Keratinocyte (primary cell): ENCODE data around the gene DENND10. TPM values are rescaled to one million over a fixed set of nuclear protein-coding genes. Genes with fewer than 3 reads are reported as not detected.

Source experiments
- DNase-seq: peaks from one replicate; pipeline ENCODE4 v3.0.0-alpha.2; 2011; ENCODE audit warnings: low read depth, missing footprints, low spot score
- FAIRE-seq: peaks from 2 replicates; lab custom pipeline; 2011; peaks lifted over from hg19 to GRCh38; lab: Jason Lieb, UNC
- H2AFZ ChIP-seq: 2 replicates; pipeline ENCODE4 v1.6.0; 2012; ENCODE audit warnings: low read length, control low read depth, inconsistent platforms; ENCODE audit not compliant: control insufficient read depth
- H3K27ac ChIP-seq: 2 replicates; pipeline ENCODE4 v1.5.1; 2011; ENCODE audit warnings: low read length; ENCODE audit not compliant: control insufficient read depth, insufficient read depth
- H3K27me3 ChIP-seq: 3 replicates; pipeline ENCODE4 v1.6.0; 2011; ENCODE audit warnings: low read length; ENCODE audit not compliant: control insufficient read depth, insufficient read depth; ENCODE audit errors: extremely low read depth
- H3K36me3 ChIP-seq, 2 experiments: 2 replicates in 1 of 2; 3 replicates in 1 of 2; pipeline ENCODE4 v1.5.1; 2011; ENCODE audit warnings: low read length in 2 of 2, mild to moderate bottlenecking in 1 of 2; ENCODE audit not compliant: control insufficient read depth in 2 of 2, insufficient read depth in 2 of 2; ENCODE audit errors: extremely low read depth in 1 of 2
- H3K4me1 ChIP-seq: 3 replicates; pipeline ENCODE4 v1.5.1; 2011; ENCODE audit warnings: low read length; ENCODE audit not compliant: control insufficient read depth, insufficient read depth; ENCODE audit errors: extremely low read depth
- H3K4me2 ChIP-seq: 3 replicates; pipeline ENCODE4 v1.6.0; 2011; ENCODE audit warnings: low read depth, low read length; ENCODE audit not compliant: control insufficient read depth, insufficient read depth; ENCODE audit errors: extremely low read depth
- H3K4me3 ChIP-seq, 3 experiments: fragments of 200-600 bp in 1 of 3; sonication (generic) in 1 of 3; 2 replicates in 2 of 3; 3 replicates in 1 of 3; pipeline ENCODE4 v1.5.1; 2011 to 2016; ENCODE audit warnings: low read length in 3 of 3, mild to moderate bottlenecking in 3 of 3, control low read depth in 2 of 3, inconsistent platforms in 1 of 3, low read depth in 1 of 3, mixed read lengths in 1 of 3, mixed run types in 1 of 3, moderate library complexity in 1 of 3; ENCODE audit not compliant: control insufficient read depth in 2 of 3, insufficient read depth in 2 of 3; ENCODE audit errors: extremely low read depth in 1 of 3
- H3K79me2 ChIP-seq: 2 replicates; pipeline ENCODE4 v1.6.0; 2012; ENCODE audit warnings: low read length; ENCODE audit not compliant: control insufficient read depth, insufficient read depth
- H3K9ac ChIP-seq: 3 replicates; pipeline ENCODE4 v1.6.0; 2011; ENCODE audit warnings: low read length; ENCODE audit not compliant: control insufficient read depth, insufficient read depth; ENCODE audit errors: extremely low read depth
- H3K9me1 ChIP-seq: 3 replicates; pipeline ENCODE4 v1.6.0; 2011; ENCODE audit warnings: low read length; ENCODE audit not compliant: control insufficient read depth, insufficient read depth; ENCODE audit errors: extremely low read depth
- H3K9me3 ChIP-seq: 2 replicates; pipeline ENCODE4 v1.5.1; 2012; ENCODE audit warnings: low read depth, low read length; ENCODE audit not compliant: control insufficient read depth
- H4K20me1 ChIP-seq: 3 replicates; pipeline ENCODE4 v1.6.0; 2011; ENCODE audit warnings: low read length; ENCODE audit not compliant: control insufficient read depth, insufficient read depth; ENCODE audit errors: extremely low read depth
- CTCF ChIP-seq, 3 experiments: IDR thresholded peaks in 1 of 3; conservative IDR thresholded peaks in 1 of 3; optimal IDR thresholded peaks in 1 of 3; 2 replicates in 2 of 3; 3 replicates in 1 of 3; pipeline versions ENCODE3 to v1.5.1; 2011; ENCODE audit warnings: low read length in 3 of 3, mild to moderate bottlenecking in 3 of 3, moderate library complexity in 2 of 3, control low read depth in 1 of 3, inconsistent platforms in 1 of 3; ENCODE audit not compliant: insufficient read depth in 2 of 3; ENCODE audit errors: extremely low read depth in 1 of 3
- EZH2 ChIP-seq: IDR thresholded peaks from one replicate; pipeline ENCODE4 v1.6.1; 2012; ENCODE audit warnings: inconsistent platforms, mild to moderate bottlenecking, low read length, moderate library complexity
- dilution Hi-C: fragments of 300-500 bp; cut with MboI; formaldehyde crosslinking; loops from one replicate; pipeline ENCODE4 v1.7.0; 2020; ENCODE audit warnings: low sequenced_read_pairs; ENCODE audit not compliant: extremely low pct_ligation_motif_present
- polyA plus RNA-seq, 5 experiments: library from polyadenylated mRNA; depleted of rRNA in 3 of 5; stranded (reverse) in 3 of 5; stranded (forward) in 1 of 5; unstranded in 1 of 5; fragments of >200 nt; gene quantifications; 1 replicate in 1 of 5; 2 replicates in 3 of 5; 3 replicates in 1 of 5; pipeline versions ENCODE4 v1.2.1 to v1.2.3, GENCODE V29; 2011 to 2012; ENCODE audit warnings: missing spikeins in 2 of 5, low read depth in 1 of 5, low replicate concordance in 1 of 5

The DENND10 gene
- polyA plus RNA-seq, 1 donor (not counting 4 experiments of a cell fraction or from before 2014, with no cell fraction given) = 76.5 TPM

GRCh38 chr10:119140603-119141245, 36.8 kb downstream of the DENND10 start:
- Histone ChIP-seq H3K9me3 (no peaks in the 10 kb centered on the region), H3K9ac (no peak overlapping the region), H3K36me3 (peaks cover 9% of the 10 kb centered on the region in 2 experiments), H3K27me3 (no peaks in the 10 kb centered on the region), H3K79me2 (no peaks in the 10 kb centered on the region), H4K20me1 (no peaks in the 10 kb centered on the region), H3K27ac (no peak overlapping the region), H3K9me1 (no peaks in the 10 kb centered on the region), H3K4me2 (no peak overlapping the region), H3K4me3 (no peak overlapping the region), H2AFZ (no peak overlapping the region), H3K4me1 (no peaks in the 10 kb centered on the region)
- no peak for DNase-seq
- dilution Hi-C loops = no loop called here
- TF ChIP-seq EZH2 = no peak
- no peak for TF ChIP-seq CTCF (optimal IDR thresholded peaks at IDR 0.05 in 1 of 3, IDR thresholded peaks at IDR 0.05 in 1 of 3, conservative IDR thresholded peaks at IDR 0.05 in 1 of 3; ENCODE audit: extremely low read depth in 1 of 3, insufficient read depth in 2 of 3, low read length in 3 of 3)
- FAIRE-seq = no peak

- Histone ChIP-seq H3K9ac (no peak overlapping the region), H3K4me2 (no peak overlapping the region), H3K27ac (no peak overlapping the region), H3K27me3 (no peaks in the 10 kb centered on the region), H2AFZ (no peak overlapping the region), H3K9me1 (peaks cover 2% of the 10 kb centered on the region), H3K36me3 (peaks cover 13 to 18% of the 10 kb centered on the region in 2 experiments), H3K4me3 (no peak overlapping the region), H4K20me1 (no peaks in the 10 kb centered on the region), H3K79me2 (no peaks in the 10 kb centered on the region), H3K4me1 (no peaks in the 10 kb centered on the region), H3K9me3 (no peaks in the 10 kb centered on the region)
- no peak for DNase-seq
- no peak for TF ChIP-seq EZH2
- no peak for TF ChIP-seq CTCF (optimal IDR thresholded peaks at IDR 0.05 in 1 of 3, IDR thresholded peaks at IDR 0.05 in 1 of 3, conservative IDR thresholded peaks at IDR 0.05 in 1 of 3; ENCODE audit: extremely low read depth in 1 of 3, insufficient read depth in 2 of 3, low read length in 3 of 3)
- dilution Hi-C loops = no loop called here
- FAIRE-seq = no peak
Observed at GRCh38 chr10:119143657-119144056, 39.7 kb downstream of the DENND10 start.
